Embryonic facial prominence (tissue), 1 donor: Measurements from ENCODE around the gene VWDE.

Experiments used
- DNase-seq: peaks from one replicate; pipeline ENCODE4 v3.0.0-alpha.2; 2016; ENCODE audit errors: extremely low spot score

VWDE gene

DNA sequence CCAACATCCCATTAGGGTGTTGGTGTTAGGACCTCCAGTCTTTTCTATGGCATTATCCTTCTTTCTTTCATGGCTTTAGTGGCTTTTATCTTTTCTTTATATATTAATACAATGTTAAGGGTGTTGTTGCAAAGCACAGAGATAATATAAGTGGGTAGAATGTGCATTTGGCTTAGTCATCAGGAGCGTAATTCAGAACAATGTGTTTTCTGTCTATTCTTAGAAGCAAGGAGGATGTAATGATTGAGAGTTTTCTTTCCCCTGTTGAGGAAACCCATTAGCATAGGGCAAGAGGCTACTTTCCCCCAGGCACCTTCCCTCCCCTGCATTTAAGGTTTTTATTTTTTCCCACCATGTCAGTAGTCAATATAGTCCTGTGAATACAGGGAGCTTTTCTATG is 112.9 kb downstream of the VWDE start:
- DNase-seq: no peak

DNA sequence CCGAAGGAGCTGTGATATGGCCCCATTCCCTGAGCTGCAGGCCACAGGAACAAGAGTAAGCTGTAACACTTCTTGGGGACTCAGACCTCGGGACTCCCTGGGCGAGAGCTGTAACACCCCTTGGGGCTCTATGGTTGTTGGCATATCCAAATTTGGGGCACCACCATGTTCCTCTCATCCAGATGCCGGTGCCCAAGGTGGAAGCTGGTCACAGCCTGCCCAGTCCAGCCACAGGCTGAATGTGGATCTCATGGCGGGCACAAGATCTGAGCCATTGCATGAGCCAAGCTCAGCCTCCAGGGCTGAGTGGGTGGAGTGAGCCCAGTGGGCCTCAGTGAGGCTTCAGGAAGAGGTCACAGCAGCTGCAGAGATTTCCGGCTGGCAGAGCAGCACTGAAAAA is 113.7 kb downstream of the VWDE start:
- no peak for DNase-seq

DNA sequence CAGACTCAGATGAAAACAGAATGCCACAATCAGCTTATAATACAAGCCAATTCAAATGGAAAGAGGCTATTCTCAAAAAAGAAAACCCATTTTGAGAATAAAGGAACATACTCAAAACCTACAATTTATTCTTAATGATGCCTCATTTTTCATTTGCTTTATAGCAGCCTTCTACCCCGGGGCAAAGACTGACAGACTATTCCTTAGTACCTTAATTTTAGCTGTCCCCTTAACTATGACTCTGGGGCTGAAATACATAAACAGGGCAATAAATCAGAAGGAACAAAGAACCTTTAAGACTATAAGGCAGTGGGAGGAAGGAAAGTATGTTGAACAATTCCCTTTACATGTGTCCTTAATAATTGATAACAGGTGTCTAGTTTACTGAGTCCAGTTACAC is 115.8 kb downstream of the VWDE start:
- DNase-seq: no peak

DNA sequence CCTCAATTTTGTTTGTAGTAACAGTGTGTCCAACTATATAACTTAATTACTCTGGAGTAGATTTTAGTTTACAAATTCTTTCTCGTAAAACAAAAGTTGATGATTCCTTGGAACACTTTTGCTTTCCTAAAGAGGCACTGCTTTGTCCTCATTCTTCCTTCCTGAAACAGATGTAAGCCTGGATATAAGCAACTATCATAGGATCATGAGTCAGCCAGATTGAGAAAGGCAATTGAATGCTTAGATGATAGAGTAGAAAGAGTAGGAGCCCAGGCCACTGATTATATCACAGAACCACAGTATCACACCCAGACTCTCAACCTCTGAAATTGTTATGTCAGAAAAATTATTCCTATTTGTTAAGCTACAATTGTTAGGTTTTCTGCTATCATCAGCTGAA is 122.6 kb downstream of the VWDE start:
- no peak for DNase-seq
